GM21367 (cell line): Measurements from ENCODE around the gene SIGLEC1.

Experiments
- ATAC-seq: cut with Tn5 transposase; IDR thresholded peaks from one replicate; pipeline ENCODE4 v1.9.1; 2021; ENCODE audit not compliant: unreplicated experiment

Gene SIGLEC1

DNA sequence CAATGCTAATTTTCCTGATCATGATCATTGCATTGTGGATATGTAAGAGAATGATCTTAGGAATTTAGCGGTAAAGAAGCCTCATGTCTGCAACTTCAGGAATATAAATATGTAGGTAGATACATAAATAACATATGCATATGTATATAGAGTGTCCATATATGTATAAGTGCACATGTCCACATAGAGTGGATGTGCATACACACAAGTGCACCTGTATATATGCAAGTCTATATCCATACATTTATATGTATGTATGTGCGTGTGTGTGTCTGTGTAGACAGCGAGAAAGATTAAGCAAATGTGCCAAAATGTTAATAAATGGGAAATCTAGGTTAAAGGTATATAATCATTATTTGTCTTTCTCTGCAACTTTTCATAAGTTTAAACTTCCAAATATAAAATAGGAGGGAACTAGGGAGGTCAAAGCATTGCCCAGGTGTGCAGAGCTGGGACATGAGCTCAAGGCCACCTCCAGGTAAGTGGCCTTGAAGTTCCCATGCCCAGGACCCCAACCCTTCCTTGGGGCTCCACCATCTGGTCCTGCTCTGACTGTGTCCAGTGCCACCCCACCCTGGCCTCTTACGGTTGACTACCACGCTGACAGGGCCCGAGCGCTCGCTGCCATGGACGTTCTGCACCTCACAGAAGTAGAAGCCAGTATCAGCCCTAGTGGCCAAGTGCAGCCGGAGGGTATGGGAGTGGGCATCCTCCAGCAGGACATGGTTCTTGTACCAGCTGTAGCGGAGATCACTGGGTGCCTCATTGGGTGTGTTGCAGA is 9.6 kb downstream of the SIGLEC1 start:
- ATAC-seq = no peak

DNA sequence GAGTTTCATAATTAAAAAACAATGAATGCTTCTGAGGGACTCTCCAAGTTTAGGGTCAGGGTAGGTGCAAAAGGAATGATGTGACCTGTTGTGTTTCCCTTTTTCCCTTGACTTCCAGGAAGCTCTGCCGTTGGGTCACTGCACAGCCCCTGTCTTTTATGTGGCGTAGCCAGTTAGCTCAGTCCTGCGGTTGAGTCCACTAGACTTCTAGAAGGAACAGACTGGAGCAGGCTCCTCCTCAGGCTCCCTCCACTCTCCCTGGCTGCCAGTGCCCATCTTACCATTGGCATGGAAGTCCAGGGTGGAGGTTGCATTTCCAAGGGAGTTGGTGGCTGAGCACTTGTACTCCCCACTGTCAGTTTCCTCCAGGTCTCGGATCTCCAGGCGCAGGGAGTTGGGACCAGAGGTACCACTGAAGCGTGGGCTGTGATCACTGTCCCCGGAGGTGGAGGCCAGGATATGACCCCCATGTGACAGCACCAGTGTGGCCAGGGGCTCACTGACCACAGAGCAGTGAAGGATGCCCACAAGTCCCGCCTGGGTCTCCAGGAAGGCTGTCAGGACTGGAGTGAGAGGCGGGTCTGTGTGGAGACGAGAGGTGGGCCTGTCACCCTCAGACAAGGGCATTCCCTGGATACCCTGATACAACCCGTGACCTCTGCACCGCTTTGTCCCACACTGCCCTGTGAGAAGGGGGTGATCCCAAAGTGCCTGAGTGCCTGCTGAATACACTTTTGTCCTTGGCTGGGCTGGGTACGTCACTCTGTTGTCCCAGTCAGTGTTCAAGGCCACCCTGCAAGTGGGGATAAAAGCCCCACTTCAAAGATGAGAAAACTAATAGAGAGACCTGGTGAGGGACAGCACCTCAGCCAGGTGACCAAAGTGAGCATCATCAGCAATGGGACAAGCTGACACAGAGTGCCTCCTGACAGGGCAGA is 11.1 kb downstream of the SIGLEC1 start:
- no peak for ATAC-seq

DNA sequence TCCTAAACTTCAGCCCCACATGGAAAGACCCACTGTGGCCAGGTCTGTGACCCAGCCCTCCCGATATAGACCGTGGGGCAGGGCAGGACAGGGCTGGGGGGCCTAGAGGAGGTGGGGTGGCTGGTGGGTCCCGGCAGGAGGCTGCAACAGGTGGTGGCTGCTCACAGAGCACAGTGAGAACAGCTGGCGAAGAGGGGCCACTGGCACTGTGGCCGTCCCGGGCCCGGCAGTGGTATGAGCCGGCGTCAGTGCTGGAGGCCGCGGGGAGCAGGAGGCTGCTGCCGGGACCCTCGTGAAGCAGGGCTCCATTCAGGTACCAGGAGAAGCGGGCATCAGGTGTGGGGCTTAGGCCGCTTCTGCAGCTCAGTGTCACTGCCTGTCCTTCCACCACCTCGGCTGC is 13.4 kb downstream of the SIGLEC1 start:
- no peak for ATAC-seq

DNA sequence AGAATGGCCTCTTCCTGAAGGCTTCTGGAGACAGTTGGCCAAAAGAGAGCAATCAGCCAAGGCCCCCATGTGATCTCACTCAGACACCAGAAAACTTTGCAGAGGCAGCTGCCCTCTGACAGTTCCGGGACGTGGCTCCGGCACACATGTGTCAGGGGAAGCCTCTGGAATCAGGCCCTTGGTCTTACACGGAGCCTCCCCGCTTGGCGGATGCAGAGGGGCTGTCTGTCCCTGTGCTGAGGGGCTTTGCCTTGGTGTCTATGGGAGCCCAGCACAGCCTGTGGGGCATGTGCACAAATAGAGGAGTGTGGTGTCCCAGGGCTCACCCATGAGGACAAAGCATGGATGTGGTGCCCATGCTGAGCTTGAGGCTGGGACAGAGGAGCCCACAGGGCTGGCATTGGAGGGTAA is 13.8 kb downstream of the SIGLEC1 start:
- no peak for ATAC-seq

DNA sequence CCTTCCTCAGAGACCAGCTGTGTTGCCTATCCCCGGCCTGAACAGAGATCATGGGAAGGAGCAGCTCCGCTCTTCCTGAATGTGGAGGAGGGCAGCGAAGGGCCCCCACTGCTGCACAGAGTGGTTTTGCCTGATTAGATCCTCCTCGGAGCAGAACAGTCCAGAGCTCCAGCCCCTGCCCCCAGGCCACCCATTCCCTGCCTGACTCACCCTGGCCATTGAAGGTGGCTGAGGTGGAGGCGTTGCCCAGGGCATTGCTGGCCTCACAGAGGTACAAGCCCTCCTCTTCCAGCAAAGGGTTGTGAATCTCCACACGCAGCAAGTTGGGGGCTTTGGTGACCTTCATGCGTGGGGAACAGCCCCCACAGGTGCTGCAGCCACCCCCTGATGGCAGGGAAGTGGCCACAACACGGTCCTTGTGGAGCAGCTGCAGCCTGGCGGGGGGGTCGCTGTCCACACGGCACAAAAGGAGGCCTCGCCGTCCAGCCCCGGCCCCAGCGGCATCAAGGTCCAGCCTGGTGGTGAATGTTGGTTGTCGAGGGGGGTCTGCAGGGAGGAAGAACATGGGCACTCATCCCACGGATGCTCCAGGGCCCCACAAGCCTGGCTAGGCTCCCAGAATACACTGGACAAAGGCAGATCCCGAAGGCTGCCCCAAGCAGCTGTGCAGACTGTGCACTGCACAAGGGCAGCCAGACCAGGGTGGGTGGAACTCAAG is 14.7 kb downstream of the SIGLEC1 start:
- ATAC-seq = no peak

GRCh38 chr20:3696745-3697587 is 15.4 kb downstream of the SIGLEC1 start:
- no peak for ATAC-seq

GRCh38 chr20:3696200-3696599 is 16.2 kb downstream of the SIGLEC1 start:
- ATAC-seq = no peak

DNA sequence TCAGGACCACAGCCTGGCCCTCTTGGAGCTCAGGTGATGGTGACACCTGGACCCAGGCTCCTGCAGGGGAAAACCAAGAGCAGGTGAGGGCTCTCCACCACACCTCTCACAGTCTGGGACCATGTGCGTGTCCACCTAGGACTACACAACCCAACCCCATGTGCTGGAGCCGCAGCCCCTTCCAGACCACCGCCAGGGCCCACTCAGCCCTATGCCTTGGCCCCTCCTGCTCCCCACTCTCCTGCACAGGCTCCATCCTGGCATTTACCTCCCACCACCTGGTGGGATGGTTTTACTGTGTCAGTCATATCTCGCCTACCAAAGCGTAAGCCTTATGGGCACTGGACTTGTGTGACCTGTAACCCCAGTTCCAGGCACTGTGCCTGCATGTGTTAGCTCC is 17.5 kb downstream of the SIGLEC1 start:
- no peak for ATAC-seq

DNA sequence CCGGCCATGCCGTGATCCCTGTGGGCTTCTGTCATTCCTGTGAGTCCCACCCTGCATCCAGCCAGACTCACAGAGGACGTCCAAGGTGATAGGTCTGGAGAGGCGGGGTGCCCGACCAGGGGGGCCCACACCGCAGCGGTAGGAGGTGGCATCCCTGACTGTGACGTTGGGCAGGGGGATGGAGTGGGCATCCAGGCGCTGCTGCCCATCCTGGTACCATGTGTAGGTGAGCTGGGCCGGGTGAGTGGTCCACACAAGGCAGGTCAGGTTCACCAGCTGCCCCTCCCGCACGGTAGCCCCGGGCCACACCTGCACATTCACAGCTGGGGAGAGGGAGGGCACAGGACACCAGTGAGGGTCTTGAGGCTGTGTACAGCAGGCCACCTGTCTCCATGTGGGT is 19.0 kb downstream of the SIGLEC1 start:
- ATAC-seq = no peak

GRCh38 chr20:3692706-3693294 is 19.6 kb downstream of the SIGLEC1 start:
- ATAC-seq = no peak

DNA sequence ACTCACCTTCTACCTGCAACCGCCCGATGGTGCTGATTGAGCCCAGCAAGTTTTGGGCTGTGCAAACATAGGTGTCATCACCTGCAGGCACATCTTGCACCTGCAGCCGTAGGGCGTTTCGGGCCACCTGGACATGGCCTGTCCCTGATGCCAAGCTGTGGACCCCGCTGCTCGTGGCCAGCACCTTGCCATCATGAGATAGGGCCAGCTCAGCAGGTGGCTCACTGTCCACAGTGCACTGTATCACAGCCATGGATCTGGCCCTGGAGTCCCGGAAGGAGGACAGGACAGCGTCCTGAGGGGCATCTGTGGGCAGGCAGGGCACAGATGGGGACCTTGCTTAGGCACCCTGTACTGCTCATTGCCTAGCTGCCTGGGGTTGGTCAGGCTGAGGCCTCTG is 20.5 kb downstream of the SIGLEC1 start:
- no peak for ATAC-seq

DNA sequence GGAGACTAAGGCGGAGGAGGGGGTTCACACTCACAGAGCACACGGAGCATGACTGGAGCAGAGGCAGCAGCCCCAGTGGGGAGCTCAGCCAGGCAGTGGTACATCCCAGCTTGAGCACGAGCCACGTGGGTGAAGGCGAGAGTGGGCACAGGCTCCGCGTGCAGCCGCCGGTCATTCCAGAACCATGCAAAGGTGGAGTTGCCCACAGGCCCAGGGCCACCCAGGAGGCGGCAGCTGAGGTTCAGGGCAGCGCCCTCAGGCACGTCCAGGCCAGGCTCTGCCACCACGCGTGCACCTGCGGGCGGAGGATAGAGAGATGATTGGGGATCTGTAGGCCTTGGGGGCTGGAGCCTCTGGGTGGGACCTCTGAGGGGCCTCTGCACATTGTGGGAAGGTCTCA is 21.1 kb downstream of the SIGLEC1 start:
- no peak for ATAC-seq

DNA sequence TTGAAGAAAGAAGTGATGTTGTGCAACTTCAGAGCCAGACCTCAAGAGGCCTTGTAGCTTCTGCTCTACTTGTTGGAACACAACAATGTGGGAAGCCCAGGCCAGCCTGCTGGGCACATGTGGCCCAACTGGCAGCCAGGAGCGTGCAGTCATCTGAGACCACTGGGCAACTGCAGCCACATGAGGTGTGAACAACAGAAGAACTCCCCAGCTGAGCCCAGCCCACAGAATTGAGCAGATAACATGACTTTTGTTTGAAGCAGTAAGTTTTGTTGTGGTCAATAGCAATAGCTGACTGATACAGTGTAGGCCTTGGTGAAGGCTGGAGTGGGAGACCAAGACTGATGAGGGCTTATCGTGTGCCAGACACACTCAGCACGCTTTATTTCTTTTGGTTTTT is 22.0 kb downstream of the SIGLEC1 start:
- ATAC-seq = no peak

DNA sequence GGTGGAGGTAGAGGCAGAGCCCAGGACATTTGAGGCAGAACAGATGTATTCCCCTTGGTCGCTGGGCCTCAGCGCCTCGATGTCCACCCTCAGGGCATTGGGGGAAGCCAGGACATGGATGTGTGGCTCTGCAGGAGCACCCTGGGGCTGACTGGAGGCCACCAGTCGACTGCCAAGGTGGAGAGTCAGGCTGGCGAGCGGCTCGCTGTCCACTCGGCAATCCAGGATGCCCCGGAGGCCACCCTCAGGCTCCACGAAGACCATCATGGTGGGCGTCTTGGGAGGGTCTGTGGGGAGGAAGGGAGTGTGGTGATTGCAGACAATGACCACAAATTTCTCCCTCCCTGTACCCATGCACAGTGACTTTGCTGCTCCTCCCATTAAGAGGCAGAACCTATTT is 22.4 kb downstream of the SIGLEC1 start:
- ATAC-seq = no peak

- no peak for ATAC-seq
Measured at GRCh38 chr20:3687655-3688054, 24.7 kb downstream of the SIGLEC1 start.

DNA sequence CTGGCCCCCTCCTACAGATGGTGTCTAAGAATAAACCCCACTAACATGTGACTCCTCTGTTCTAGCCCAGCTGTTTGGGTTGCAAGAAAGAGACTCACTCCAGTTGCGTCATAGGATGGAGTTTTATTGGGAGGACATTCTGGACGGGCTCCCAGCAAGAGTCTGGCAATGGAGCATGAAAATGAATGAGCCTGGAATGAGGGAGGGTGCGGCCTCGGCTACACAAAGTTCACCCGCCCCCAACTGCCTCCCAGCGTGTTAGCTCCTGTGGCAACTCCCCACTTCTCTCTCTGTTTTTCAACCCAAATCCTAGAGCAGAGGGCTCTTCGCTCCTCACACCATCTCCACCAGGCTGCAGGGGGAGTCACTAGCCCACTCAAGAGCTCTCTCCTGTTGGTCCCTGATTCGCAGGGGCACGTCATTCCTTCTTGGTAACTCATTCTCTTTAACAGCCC is 25.5 kb downstream of the SIGLEC1 start:
- no peak for ATAC-seq

DNA sequence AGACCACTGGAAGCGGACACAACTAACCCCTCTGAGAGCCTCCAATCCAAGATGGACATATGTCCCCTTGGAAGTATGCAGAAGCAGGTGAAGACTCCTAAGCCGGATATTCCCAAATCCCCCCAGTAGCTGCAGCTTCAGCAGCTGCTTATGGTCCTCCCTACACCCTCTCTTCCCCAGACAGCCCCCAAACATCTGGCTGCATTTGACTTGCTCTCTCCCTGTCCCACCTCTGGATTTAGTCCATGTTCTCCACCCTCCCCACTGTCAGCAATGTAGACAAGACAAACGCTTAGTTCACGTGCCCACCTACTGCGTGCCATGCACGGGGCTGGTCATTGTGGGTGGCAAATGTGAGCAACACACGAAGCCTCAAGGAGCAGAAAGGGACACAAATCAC is 26.0 kb downstream of the SIGLEC1 start:
- ATAC-seq = no peak

- ATAC-seq = no peak
Measured at GRCh38 chr20:3685341-3685740, 27.1 kb downstream of the SIGLEC1 start.

DNA sequence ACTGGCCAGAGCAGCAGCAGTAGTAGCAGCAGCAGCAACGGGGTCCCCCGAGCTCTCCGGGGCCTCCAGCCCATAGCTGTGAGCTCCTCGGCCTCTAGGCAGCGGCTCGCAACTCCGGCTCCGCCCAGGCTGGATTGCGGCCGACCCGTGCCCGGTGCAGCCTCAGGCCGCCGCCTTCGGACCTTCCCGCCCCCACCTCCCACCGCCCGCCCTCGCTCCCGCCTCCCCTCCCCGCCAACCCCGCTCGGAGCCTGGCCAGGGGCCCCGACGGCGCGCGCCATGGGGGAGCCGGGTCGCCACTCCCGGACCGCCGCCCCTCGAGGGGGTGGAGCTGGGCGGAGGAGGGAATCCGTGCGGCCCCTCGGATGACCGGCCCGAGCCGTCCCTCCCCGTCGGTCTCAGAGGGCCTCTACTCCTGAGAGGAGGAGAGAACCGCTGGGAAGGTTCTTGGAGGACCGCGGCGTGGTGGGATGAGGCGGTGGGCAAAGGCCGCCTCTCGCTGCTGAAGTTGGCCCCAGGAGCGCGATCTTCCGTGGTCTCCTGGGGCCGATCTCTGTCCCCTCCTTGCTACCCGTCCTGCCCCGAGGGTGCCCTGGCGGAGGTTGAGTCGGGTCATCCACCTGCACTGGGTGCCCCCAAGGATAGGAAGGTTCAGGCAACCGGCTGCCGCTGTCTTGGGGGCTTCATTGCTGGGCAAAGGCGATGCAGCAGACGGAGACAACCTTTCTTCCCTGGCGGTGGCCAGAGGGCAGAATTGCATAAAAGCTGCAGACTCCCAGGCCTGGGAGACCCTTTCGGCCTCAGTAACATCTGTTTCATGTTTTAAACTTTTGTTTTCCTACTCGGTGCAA is 30.2 kb downstream of the SIGLEC1 start, which contains the start of gene ADAM33:
TSS of gene ADAM33 (minus strand) at position 80 of the 851 bp plus-strand sequence. CDS start at position 74, 6 bp downstream.
- no peak for ATAC-seq
